Psoas muscle (tissue), 8 donors: ENCODE data around the gene EBF3. TPM values are rescaled to one million over a fixed set of nuclear protein-coding genes. Genes with fewer than 3 reads are reported as not detected.

Experiments
- ATAC-seq, 4 donors: fragments of 200-7000 bp; cut with Tn5 transposase; one replicate each; pipeline ENCODE4 v1.9.1; 2020; ENCODE audit warnings: moderate library complexity in 3 of 4, mild to moderate bottlenecking in 2 of 4
- DNase-seq, 2 donors: peaks; one replicate each; pipeline ENCODE4 v3.0.0-alpha.2; 2020
- H3K27ac ChIP-seq: fragments of 200-600 bp; one replicate; pipeline ENCODE4 v1.8.0; 2022
- H3K27me3 ChIP-seq, 3 donors: fragments of 200-600 bp in 1 of 3; one replicate each; pipeline versions ENCODE4 v1.6.1 to v1.8.0; 2013 to 2022; ENCODE audit warnings: low read length in 2 of 3, mild to moderate bottlenecking in 2 of 3, moderate library complexity in 1 of 3; ENCODE audit not compliant: insufficient read depth in 3 of 3
- H3K36me3 ChIP-seq, 2 donors: fragments of 200-600 bp in 1 of 2; one replicate each; pipeline versions ENCODE4 v1.6.1 to v1.8.0; 2013 to 2022; ENCODE audit warnings: low read depth in 1 of 2, mild to moderate bottlenecking in 1 of 2, moderate library complexity in 1 of 2; ENCODE audit not compliant: insufficient read depth in 1 of 2
- H3K4me1 ChIP-seq: fragments of 200-600 bp; one replicate; pipeline ENCODE4 v1.8.0; 2022
- H3K4me3 ChIP-seq: fragments of 200-600 bp; one replicate; pipeline ENCODE4 v1.8.0; 2022; ENCODE audit warnings: mild to moderate bottlenecking
- H3K9me3 ChIP-seq: fragments of 200-600 bp; one replicate; pipeline ENCODE4 v1.8.0; 2022
- WGBS, 3 donors: extraction: QIAGEN DNeasy Blood & Tissue Kit; methylation state at CpG; one replicate each; pipeline versions ENCODE4 v1.1.6 to v1.1.7; 2013; 5-methylcytosine and 5-hydroxymethylcytosine counted together
- intact Hi-C, 2 donors: fragments of 100-400 bp; cut with DNase I; formaldehyde crosslinking; loops; one replicate each; pipeline versions ENCODE4 v1.11.0 to v1.14.2; 2022
- polyA plus RNA-seq, 3 donors: library from polyadenylated mRNA; stranded (reverse); fragments of 200-250 nt; gene quantifications; one replicate each; pipeline ENCODE4 v1.2.3, GENCODE V29; 2013
- total RNA-seq, 4 donors: library from RNA; stranded (reverse); fragmentation: NEBNext Ultra II Directional in 2 of 4; extraction: Animal tissue kit (Norgen Biotek cat#: 25700) in 2 of 4; gene quantifications; one replicate each; pipeline versions ENCODE4 v1.2.1 to v1.2.4, GENCODE V29; 2021 to 2023
- TF ChIP-seq, protein P1 (sequence below): fragments of 200-600 bp; IDR thresholded peaks from one replicate; pipeline ENCODE4 v1.8.0; 2022; ENCODE audit warnings: antibody characterized with exemption
- donor health status: healthy with polysubstance abuse.
- donor health status: DM: no; HTN: no; CAD: no; lungs with moderate emphysema.
- donor health status: Bipolar disorder and iron deficiency.
- donor health status: healthy.
- donor health status: DM: yes; HTN: yes; CAD: no.
- donor health status: DM: no; HTN: no; CAD: no.
- donor health status: DM: no; HTN: no; CAD: no.
- donor health status: DM: yes; HTN: yes; CAD: no.

The EBF3 gene
- total and polyA plus RNA-seq, 7 donors, result 3.2 to 10.1 (median 5.2) TPM

DNA sequence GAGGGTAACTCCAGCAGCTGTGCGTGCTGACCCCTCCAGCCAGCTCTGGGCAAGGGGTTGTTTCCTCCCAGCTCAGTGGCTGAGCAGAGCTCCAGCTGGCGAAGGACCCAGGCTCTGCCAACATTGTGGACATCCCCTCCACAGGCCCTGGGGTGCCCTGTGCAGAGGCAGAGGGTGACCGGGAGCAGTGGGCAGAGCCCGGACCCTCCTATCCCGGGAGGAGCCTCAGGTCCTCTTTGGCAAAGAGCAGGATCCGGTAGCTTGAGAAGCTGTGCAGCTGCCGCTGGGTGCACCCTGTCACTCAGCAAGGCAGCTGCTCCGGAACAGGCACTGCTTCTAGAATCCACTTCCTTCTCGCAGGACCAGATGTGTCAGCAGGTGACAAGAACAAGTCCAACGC is 175.9 kb downstream of the EBF3 start:
- Histone ChIP-seq H3K4me3 (no peak overlapping the region), H3K4me1 (no peaks in the 10 kb centered on the region), H3K27me3 (peaks cover 0 to 35% (median 3%) of the 10 kb centered on the region in 3 donors), H3K27ac (no peak overlapping the region), H3K9me3 (no peaks in the 10 kb centered on the region), H3K36me3 (no peaks in the 10 kb centered on the region)
- TF ChIP-seq, protein P1, sequence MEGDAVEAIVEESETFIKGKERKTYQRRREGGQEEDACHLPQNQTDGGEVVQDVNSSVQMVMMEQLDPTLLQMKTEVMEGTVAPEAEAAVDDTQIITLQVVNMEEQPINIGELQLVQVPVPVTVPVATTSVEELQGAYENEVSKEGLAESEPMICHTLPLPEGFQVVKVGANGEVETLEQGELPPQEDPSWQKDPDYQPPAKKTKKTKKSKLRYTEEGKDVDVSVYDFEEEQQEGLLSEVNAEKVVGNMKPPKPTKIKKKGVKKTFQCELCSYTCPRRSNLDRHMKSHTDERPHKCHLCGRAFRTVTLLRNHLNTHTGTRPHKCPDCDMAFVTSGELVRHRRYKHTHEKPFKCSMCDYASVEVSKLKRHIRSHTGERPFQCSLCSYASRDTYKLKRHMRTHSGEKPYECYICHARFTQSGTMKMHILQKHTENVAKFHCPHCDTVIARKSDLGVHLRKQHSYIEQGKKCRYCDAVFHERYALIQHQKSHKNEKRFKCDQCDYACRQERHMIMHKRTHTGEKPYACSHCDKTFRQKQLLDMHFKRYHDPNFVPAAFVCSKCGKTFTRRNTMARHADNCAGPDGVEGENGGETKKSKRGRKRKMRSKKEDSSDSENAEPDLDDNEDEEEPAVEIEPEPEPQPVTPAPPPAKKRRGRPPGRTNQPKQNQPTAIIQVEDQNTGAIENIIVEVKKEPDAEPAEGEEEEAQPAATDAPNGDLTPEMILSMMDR, result no peak
- ATAC-seq, result peak in 1 of 4 donors; percentile 30
- no peak for DNase-seq
- 32 to 42% (median 41%) methylated on average over 10 of the region's 10 CpGs for WGBS, 3 donors
- intact Hi-C loops, result no loop called here

DNA sequence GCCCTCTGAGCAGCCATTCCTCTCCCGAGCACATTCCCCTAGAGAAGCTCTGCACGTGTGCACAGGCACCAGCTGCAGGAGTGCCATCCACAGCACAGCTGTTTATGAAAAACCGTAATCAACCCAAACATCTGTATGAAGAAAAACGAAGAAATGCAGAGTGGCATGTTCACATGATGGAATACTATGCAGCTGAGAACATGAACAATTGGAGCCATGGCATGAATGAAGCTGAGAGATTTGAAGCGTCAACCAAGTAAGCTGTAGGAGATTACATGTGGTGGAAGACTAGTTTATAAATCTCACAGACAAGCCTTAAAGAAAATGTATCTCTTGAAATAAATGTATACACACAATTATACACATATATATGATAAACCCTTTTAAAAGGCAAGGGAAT is 176.5 kb downstream of the EBF3 start:
- TF ChIP-seq, protein P1, result no peak
- DNase-seq (no peak), ATAC-seq (no peak)
- H3K27me3 ChIP-seq, result peaks cover 0 to 35% (median 3%) of the 10 kb centered on the region in 3 donors
- no peaks in the 10 kb centered on the region for H3K4me1 ChIP-seq
- intact Hi-C loops, result no loop called here
- H3K36me3 ChIP-seq, result no peaks in the 10 kb centered on the region
- H3K4me3 ChIP-seq, result no peak overlapping the region
- no peak overlapping the region for H3K27ac ChIP-seq
- H3K9me3 ChIP-seq, result no peaks in the 10 kb centered on the region
- 61 to 67% (median 66%) methylated on average over 5 of the region's 5 CpGs for WGBS, 3 donors

DNA sequence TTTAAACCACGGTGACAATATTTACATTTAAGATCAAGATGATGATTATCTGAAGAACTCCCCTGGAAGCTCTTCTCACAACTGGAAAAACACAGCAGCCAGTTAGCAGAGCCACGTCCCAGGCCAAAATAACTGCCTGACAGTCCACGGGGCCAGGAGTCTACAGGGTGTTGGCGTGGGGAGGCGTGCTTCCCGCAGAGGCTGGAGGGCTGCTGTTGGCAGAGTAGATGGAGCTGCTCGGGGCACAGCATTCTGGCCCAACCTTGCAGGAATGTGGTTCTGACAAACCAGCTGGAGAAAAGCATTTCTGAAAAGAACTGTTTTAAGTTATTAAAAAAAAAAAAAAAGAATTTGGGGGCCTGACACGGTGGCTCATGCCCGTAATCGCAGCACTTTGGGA is 177.9 kb downstream of the EBF3 start:
- TF ChIP-seq, protein P1, result no peak
- no peaks in the 10 kb centered on the region for H3K36me3 ChIP-seq
- H3K9me3 ChIP-seq, result no peaks in the 10 kb centered on the region
- H3K4me3 ChIP-seq, result no peak overlapping the region
- no peak for DNase-seq
- WGBS, 3 donors, result 42 to 51% (median 42%) methylated on average over 10 of the region's 10 CpGs
- H3K4me1 ChIP-seq, result no peaks in the 10 kb centered on the region
- intact Hi-C loops, result no loop called here
- no peak overlapping the region for H3K27ac ChIP-seq
- no peak for ATAC-seq
- peaks cover 0 to 33% (median 3%) of the 10 kb centered on the region in 3 donors for H3K27me3 ChIP-seq

DNA sequence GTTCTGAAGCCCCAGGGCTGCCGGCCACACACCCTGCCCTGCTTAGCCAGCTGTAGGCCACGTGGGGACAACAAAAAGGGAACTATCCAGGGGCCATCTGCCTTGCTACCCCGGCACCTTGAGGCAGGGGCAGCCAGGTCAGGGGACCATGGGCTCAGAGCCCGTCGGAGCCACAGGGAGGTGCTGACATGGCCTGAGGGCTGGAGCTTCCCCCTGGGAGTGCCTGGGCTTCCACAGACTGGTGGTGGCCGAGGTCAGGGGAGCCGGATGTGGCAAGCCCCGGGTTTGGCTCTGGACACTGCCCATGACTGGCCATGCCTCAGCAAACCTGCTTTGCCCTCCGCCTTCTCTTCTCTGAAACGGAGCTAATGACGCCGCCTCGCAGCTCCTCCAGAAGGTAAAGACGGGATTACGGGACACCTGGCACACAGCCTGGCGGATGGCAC is 178.5 kb downstream of the EBF3 start:
- Histone ChIP-seq H3K9me3 (no peaks in the 10 kb centered on the region), H3K36me3 (no peaks in the 10 kb centered on the region), H3K27ac (no peak overlapping the region), H3K4me1 (no peaks in the 10 kb centered on the region), H3K27me3 (peaks cover 0 to 27% (median 3%) of the 10 kb centered on the region in 3 donors), H3K4me3 (no peak overlapping the region)
- WGBS, 3 donors, result 35 to 51% (median 38%) methylated on average over 16 of the region's 16 CpGs
- DNase-seq, result no peak
- intact Hi-C loops, result no loop called here
- peak in 2 of 4 donors; percentile 34 to 54 for ATAC-seq
- TF ChIP-seq, protein P1, result no peak

Other genes with a start within 250 kb of the EBF3 start
- gene C10orf143, start 146.6 kb upstream of the EBF3 start, total RNA-seq, result 1 to 10 TPM; 4.1 to 5.1 (median 4.9) TPM
- gene C10orf143, start 146.6 kb upstream of the EBF3 start, polyA plus RNA-seq, result 1 to 10 TPM; 3.3 to 4.9 (median 4.1) TPM
- gene GLRX3, start 172.1 kb upstream of the EBF3 start, total RNA-seq, result 10 to 100 TPM; 53.9 to 76.9 (median 56.3) TPM
- gene GLRX3, start 172.1 kb upstream of the EBF3 start, polyA plus RNA-seq, result 100 to 1,000 TPM in 2 of 3 donors, 10 to 100 TPM in 1; 97.4 to 249 (median 188) TPM